Measurements from ENCODE around the gene RAPGEF5. TPM values are rescaled to one million over a fixed set of nuclear protein-coding genes. Genes with fewer than 3 reads are reported as not detected.

The RAPGEF5 gene
- total and polyA plus RNA-seq, 4 donors = 7.1 to 54.8 (median 13.0) TPM

GRCh38 chr7:22323714-22324113 is 33.2 kb downstream of the RAPGEF5 start:
- no peaks in the 10 kb centered on the region for H3K9me3 ChIP-seq (ENCODE audit: control insufficient read depth in 4 of 4, low read length in 3 of 4)
- DNase-seq (ENCODE audit: low spot score) = no peak
- H3K4me1 ChIP-seq (ENCODE audit: control insufficient read depth in 4 of 4, insufficient read depth in 4 of 4, low read length in 3 of 4) = no peaks in the 10 kb centered on the region
- 95% methylated on average over 2 of the region's 2 CpGs for WGBS
- no peak overlapping the region for H3K4me3 ChIP-seq (ENCODE audit: low read depth in 1 of 3, low read length in 3 of 3)
- no peak for TF ChIP-seq NR2F2 (IDR thresholded peaks at IDR 0.05)
- no peak for TF ChIP-seq TAF1 (conservative IDR thresholded peaks at IDR 0.05)
- TF ChIP-seq GABPA (IDR thresholded peaks at IDR 0.05 in 1 of 2, conservative IDR thresholded peaks at IDR 0.05 in 1 of 2) = no peak
- no peak for TF ChIP-seq FOXA2 (IDR thresholded peaks at IDR 0.05)
- TF ChIP-seq RXRA (IDR thresholded peaks at IDR 0.05) = no peak
- no peaks in the 10 kb centered on the region for H3K27me3 ChIP-seq (ENCODE audit: control insufficient read depth in 4 of 4, insufficient read depth in 4 of 4, low read length in 3 of 4)
- no peak overlapping the region for H3K9ac ChIP-seq (ENCODE audit: low read depth in 1 of 2, low read length in 2 of 2)
- peaks cover 0 to 2% (median 0%) of the 10 kb centered on the region in 4 donors for H3K36me3 ChIP-seq (ENCODE audit: control insufficient read depth in 4 of 4, insufficient read depth in 3 of 4, low read depth in 1 of 4, low read length in 3 of 4)
- H3K27ac ChIP-seq (ENCODE audit: low read depth in 1 of 2, low read length in 2 of 2) = no peak overlapping the region

DNA sequence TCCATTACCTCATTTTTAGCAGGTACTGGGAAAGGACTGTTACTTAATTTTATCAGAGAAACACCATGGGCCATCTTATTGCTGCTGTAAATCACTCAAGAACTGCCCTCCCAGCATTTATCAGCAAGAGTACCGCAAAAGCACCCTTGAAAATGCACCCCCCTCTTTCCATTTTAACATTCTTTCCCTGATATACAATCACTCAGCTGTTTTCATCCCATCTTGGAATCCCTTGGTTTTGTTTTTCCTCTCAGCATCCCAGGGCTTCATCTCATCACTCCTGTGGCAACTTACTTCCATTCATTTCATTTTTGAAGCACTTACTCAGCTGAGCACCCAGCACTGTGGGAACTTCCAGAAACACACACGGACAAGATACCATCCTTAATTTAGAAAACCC is 36.5 kb downstream of the RAPGEF5 start:
- no peak overlapping the region for H3K27ac ChIP-seq (ENCODE audit: low read depth in 1 of 2, low read length in 2 of 2)
- no peaks in the 10 kb centered on the region for H3K9me3 ChIP-seq (ENCODE audit: control insufficient read depth in 4 of 4, low read length in 3 of 4)
- TF ChIP-seq JUND (IDR thresholded peaks at IDR 0.05) (no peak), ZBTB33 (IDR thresholded peaks at IDR 0.05) (no peak), EGR1 (IDR thresholded peaks at IDR 0.05; ENCODE audit: low read depth in 2 of 2) (no peak), RAD21 (IDR thresholded peaks at IDR 0.05) (no peak), FOXA1 (IDR thresholded peaks at IDR 0.05) (no peak), HNF4A (conservative IDR thresholded peaks at IDR 0.05) (no peak), TAF1 (conservative IDR thresholded peaks at IDR 0.05) (no peak), REST (IDR thresholded peaks at IDR 0.05) (no peak), SP1 (IDR thresholded peaks at IDR 0.05) (no peak), RXRA (IDR thresholded peaks at IDR 0.05) (no peak), YY1 (IDR thresholded peaks at IDR 0.05) (no peak), FOXA2 (IDR thresholded peaks at IDR 0.05) (no peak), NR2F2 (IDR thresholded peaks at IDR 0.05) (no peak), HNF4G (IDR thresholded peaks at IDR 0.05) (no peak), MAX (IDR thresholded peaks at IDR 0.05) (no peak)
- TF ChIP-seq, protein P1, sequence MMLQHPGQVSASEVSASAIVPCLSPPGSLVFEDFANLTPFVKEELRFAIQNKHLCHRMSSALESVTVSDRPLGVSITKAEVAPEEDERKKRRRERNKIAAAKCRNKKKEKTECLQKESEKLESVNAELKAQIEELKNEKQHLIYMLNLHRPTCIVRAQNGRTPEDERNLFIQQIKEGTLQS (IDR thresholded peaks at IDR 0.05) = no peak
- no peaks in the 10 kb centered on the region for H3K4me1 ChIP-seq (ENCODE audit: control insufficient read depth in 4 of 4, insufficient read depth in 4 of 4, low read length in 3 of 4)
- no peak overlapping the region for H3K4me3 ChIP-seq (ENCODE audit: low read depth in 1 of 3, low read length in 3 of 3)
- H3K9ac ChIP-seq (ENCODE audit: low read depth in 1 of 2, low read length in 2 of 2) = no peak overlapping the region
- H3K27me3 ChIP-seq (ENCODE audit: control insufficient read depth in 4 of 4, insufficient read depth in 4 of 4, low read length in 3 of 4) = no peaks in the 10 kb centered on the region
- WGBS = 81% methylated on average over 2 of the region's 2 CpGs
- no peak for DNase-seq (ENCODE audit: low spot score)
- peaks cover 0 to 2% (median 0%) of the 10 kb centered on the region in 4 donors for H3K36me3 ChIP-seq (ENCODE audit: control insufficient read depth in 4 of 4, insufficient read depth in 3 of 4, low read depth in 1 of 4, low read length in 3 of 4)
